HG02852 (cell line): ENCODE measurements around the gene PSMC3IP.
"Not testable (repeated sequence)": the region's sequence is repeated elsewhere in the genome, so short reads cannot be mapped to it uniquely, and the experiment has no call there.

ENCODE experiments used
- ATAC-seq: cut with Tn5 transposase; IDR thresholded peaks from one replicate; pipeline ENCODE4 v1.9.1; 2021; ENCODE audit warnings: mild to moderate bottlenecking, moderate library complexity; ENCODE audit not compliant: unreplicated experiment

The PSMC3IP gene

DNA sequence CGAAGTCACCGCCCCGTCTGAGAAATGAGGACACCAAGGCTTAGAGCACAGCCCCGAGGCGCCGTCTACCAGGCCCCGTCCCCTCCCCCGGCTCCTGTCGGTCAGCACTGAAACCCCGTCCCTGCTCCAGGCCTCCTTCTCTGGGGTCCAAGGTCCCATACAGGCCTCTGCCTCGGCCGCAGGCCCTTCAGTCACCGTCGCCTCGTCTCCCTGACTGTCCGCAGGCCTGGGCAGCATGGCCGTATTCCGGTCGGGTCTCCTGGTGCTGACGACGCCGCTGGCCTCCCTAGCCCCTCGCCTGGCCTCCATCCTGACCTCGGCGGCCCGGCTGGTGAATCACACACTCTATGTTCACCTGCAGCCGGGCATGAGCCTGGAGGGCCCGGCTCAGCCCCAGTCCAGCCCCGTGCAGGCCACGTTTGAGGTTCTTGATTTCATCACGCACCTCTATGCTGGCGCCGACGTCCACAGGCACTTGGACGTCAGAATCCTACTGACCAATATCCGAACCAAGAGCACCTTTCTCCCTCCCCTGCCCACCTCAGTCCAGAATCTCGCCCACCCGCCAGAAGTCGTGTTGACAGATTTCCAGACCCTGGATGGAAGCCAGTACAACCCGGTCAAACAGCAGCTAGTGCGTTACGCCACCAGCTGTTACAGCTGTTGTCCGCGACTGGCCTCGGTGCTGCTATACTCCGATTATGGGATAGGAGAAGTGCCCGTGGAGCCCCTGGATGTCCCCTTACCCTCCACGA, 15.0 kb downstream of the PSMC3IP start:
- no peak for ATAC-seq

DNA sequence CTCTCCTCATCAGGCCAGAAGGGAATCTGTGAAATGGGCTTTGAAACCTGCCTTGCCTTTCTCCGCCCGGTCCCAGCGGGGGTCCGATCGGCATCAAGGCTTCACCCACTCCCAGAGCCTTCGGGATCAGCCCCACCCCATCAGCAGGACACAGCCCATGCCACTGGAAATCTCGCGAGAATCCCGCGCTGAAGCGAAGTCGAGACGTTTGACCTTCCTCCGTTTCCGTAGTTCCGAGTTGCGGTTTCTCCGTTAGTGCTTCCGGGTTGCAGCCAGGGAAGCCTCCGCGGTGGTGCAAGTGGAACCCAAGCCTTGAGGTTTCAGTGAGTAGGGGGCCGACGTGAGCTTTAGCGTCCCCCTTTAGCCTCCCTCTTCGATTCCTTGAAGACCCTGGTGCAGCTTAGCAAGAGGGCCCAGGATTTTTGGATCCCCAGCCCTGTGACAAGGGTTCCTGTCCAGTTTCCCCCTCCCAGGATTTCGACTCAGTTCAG, 15.6 kb downstream of the PSMC3IP start, which contains the start of gene COASY:
COASY (plus strand) TSS at position 252 of the 491 bp plus-strand sequence. CDS start 475 bp downstream, outside the sequence.
- peak; percentile 51 for ATAC-seq

DNA sequence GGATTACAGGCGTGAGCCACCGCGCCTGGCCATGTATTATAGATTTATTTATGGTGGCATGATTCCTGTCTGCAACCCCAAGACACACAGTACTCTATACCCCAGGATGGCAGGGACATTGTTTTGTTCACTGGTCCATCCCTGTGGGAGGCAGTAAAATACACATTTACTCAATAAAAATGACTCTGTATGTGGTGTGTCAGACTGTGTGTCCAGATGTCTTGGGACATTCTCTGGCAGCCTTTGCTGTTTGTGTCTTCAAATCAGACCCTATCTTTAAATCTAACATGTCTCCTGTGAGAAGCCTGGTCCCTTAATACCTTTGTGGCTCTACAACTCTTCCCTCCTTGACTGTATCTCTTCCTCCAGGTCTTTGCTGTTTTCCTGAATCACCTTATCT, 17.3 kb downstream of the PSMC3IP start:
- no peak for ATAC-seq

DNA sequence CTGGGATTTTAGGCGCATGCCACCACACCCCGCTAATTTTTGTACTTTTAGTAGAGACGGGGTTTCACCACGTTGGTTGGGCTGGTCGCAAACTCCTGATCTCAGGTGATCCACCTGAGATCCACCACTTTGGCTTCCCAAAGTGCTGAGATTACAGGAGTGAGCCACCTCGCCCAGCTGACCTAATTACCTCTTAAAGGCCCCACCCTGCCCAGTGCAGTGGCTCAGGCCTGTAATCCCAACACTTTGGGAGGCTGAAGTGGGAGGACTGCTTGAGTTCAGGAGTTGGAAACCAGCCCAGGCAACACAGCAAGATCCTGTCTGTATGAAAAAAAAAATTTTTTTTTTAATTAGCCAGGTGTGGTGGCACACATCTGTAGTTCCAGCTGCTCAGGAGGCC, 18.5 kb downstream of the PSMC3IP start:
- no peak for ATAC-seq

DNA sequence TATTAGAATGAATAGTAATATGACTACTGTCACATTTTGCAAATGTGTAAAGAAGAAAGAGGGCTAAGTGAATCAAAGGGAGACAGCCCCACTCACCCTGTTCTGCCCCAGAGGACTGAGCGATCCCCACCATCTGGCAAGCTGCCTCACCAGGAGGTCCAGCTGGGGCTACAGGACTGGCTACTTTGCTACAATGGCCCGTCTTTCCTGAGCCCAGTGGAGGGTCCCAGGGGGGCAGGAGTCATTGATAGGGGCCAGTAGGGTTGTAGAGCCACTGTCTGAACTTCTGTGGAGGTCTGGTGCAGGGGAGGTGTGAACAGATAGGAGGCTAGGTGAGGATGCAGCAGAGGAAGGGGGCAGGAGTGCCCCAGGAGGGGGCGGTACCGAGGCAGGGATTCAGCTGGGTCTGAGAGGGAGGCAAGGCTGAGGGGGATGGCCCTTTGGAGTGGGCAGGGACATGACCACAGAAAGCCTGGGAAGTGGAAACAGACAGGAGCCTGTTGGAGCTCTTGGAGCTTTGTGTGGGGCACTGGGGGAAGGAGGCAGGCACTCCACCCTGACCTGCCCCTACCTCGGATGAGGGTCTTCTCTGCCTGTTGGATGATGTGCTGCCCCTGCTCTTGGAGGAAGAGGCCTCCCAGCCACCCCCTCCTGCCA, 21.4 kb downstream of the PSMC3IP start:
- ATAC-seq: not testable (repeated sequence)

DNA sequence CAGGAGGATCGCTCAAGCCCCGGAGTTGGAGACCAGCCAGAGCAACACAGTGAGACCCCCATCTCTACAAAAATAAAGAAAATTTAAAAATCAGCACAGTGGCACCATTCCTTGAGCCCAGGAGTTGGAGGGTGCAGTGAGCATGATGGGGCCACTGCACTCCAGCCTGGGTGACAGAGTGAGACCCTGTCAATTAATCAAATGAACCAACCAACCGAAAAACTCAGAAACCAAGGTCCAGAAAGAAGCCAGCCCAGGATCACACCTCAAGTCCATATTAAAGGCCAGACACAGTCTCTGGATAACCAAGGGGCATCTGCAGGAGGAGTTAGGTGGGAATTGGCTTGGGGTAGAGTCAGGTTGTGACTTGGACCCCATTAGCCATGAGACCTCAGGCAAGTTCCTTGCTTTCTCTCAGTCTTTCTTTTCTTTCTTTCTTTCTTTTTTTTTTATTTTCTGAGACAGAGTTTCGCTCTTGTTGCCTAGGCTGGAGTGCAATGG, 22.4 kb downstream of the PSMC3IP start:
- no peak for ATAC-seq

DNA sequence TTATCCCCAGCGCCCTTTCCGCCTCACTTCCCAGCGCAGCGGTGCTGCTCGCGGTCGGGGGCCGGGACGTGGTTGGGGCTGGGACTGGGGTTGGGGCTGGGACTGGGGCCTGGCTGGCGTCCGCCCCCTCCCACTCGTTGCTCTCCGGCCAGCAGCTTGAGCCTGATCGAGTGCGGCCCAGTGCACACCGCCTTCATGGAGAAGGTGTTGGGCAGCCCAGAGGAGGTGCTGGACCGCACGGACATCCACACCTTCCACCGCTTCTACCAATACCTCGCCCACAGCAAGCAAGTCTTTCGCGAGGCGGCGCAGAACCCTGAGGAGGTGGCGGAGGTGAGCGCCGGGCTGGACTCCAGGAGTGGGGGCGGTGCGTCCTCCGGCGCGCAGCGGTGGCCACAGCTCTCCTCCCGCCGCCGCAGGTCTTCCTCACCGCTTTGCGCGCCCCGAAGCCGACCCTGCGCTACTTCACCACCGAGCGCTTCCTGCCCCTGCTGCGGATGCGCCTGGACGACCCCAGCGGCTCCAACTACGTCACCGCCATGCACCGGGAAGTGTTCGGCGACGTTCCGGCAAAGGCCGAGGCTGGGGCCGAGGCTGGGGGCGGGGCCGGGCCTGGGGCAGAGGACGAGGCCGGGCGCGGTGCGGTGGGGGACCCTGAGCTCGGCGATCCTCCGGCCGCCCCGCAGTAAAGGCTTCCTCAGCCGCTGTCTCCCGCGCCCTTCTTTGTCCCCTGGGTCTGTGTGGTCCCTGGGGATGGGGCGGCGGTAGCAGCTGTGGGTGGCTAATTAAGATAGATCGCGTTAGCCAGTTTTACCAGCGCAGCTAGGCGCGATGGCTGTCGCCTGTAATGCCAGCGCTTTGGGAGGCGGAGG, 23.0 kb downstream of the PSMC3IP start:
- ATAC-seq: peak; percentile 86

DNA sequence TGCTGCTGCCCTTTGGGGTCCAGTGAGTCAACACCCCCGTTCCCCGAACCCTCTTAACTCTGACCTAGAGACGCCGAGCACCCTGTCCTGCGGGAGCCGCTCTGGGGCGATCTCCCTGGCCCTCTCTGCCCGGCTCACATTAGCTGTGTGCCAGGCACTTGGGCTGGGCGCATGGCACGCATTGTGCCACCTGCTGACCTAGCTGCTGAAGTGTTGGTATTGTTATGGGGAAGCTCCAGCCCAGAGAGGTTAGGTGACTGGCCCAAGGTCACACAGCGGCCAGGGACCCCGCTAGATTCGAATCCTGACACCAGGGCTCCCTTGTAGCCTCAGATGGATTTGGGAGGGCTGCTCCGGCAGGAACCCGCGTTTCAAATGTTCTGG, 23.7 kb downstream of the PSMC3IP start:
- no peak for ATAC-seq

DNA sequence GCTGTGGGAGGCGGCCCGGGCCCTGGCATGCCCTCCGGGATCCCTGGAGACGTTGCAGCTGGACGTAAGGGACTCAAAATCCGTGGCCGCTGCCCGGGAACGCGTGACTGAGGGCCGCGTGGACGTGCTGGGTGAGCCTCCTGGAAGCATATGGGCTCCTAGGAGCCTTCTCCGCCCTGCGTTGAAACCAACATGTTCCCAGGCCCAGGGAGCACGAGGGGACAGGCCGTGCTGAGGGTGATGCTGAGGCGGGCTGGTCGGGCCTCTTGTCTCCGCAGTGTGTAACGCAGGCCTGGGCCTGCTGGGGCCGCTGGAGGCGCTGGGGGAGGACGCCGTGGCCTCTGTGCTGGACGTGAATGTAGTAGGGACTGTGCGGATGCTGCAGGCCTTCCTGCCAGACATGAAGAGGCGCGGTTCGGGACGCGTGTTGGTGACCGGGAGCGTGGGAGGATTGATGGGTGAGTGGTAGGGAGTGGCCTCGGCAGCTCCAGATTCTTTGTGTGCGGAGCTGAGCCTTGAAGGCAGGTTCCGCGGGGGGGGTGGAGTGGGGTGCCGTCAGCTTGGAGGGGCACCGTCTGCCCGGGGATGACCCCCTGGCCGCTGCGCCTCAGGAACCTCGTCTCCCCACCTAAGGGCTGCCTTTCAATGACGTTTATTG, 24.2 kb downstream of the PSMC3IP start:
- ATAC-seq: no peak

DNA sequence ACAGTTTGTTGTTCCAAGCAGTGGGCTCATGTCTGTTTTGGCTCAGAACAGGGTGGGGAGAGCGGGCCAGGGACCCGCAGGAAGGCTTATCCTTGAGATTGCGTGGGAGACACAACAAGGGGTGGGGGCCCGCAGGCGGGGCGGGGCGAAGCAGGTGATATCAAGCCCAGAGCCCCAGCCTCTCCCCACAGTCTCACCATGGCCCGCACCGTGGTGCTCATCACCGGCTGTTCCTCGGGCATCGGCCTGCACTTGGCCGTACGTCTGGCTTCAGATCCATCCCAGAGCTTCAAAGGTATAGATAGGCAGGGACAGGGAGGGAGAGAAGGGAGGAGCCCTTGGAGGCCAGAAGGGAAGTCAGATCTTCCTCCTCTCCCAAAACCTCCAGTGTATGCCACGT, 24.8 kb downstream of the PSMC3IP start, which contains the start of gene HSD17B1:
HSD17B1 (plus strand) TSS at position 188 of the 400 bp plus-strand sequence; CDS start at position 199, 11 bp downstream.
- not testable (repeated sequence) for ATAC-seq

DNA sequence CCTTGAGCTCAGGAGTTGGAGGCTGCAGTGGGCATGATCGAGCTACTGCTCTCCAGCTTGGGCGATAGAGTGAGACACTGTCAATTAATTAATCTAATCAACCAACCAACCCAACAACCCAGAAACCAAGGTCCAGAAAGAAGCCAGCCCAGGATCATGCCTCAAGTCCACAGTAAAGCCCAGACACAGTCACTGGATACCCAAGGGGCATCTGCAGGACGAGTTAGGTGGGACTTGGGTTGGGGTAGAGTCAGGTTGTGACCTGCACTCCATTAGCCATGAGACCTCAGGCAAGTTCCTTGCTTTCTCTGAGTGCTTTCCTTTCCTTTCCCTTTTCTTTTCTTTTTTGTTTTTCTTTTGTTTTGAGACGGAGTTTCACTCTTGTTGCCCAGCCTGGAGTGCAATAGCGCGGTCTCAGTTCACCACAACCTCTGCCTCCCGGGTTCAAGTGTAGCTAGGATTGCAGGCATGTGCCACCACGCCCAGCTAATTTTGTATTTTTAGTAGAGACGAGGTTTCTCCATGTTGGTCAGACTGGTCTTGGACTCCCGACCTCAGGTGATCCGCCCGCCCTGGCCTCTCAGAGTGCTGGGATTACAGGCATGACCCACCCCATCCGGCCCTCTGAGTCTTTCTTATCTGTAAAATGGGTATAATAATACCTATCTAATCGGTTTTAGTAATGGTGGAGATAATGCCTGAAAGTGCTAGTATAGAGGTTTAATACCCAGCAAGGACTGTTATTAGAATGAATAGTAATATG, 28.4 kb downstream of the PSMC3IP start:
- ATAC-seq: no peak

DNA sequence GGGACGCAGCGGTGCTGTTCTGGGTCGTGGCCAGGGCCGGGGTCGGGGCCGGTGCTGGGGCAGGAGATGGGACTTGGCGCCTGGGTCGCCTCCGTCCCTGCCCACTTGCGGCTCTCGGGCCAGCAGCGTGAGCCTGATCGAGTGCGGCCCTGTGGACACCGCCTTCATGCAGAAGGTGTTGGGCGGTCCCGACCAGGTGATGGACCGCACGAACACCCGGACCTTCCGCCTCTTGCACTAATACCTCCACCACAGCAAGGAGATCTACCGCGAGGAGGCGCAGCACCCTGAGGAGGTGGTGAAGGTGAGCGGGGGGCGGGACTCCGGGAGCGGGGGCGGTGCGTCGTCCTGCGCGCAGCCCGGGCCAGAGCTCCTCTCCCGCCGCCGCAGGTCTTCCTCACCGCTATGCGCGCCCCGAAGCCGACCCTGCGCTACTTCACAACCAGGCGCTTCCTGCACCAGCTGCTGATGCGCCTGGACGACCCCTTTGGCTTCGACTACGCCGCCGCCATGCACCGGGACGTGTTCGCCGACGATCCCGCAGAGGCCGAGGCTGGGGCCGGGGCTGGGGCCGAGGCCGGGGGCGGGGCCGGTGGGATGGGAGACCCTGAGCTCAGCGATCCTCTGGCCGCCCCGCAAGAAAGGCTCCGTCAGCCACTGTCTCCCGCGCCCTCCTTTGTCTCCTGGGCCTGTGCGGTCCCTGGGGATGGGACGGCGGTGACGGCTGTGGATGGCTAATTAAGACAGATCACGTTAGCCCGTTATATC, 29.3 kb downstream of the PSMC3IP start:
- no peak for ATAC-seq

DNA sequence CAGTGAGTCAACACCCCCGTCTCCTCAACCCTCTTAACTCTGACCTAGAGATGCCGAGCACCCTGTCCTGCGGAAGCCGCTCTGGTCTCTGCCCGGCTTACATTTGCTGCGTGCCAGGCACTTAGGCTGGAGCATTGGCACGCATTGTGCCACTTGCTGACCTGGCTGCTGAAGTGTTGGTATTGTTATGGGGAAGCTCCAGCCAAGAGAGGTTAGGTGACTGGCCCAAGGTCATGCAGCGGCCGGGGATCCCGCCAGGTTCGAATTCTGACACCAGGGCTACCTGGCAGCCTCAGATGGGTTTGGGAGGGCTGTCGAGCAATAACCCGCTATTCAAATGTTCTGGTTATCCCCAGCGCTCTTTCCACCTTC, 29.8 kb downstream of the PSMC3IP start:
- no peak for ATAC-seq

DNA sequence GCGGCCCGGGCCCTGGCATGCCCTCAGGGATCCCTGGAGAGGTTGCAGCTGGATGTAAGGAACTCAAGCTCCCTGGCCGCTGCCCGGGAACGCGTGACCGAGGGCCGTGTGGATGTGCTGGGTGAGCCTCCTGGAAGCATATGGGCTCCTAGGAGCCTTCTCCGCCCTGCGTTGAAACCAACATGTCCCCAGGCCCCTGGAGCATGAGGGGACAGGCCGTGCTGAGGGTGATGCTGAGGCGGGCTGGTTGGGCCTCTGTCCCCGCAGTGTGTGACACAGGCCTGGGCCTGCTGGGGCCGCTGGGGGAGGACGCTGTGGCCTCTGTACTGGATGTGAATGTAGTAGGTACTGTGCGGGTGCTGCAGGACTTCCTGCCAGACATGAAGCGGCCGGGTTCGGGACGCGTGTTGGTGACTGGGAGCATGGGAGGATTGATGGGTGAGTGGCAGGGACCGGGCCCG, 30.5 kb downstream of the PSMC3IP start:
- ATAC-seq: no peak

DNA sequence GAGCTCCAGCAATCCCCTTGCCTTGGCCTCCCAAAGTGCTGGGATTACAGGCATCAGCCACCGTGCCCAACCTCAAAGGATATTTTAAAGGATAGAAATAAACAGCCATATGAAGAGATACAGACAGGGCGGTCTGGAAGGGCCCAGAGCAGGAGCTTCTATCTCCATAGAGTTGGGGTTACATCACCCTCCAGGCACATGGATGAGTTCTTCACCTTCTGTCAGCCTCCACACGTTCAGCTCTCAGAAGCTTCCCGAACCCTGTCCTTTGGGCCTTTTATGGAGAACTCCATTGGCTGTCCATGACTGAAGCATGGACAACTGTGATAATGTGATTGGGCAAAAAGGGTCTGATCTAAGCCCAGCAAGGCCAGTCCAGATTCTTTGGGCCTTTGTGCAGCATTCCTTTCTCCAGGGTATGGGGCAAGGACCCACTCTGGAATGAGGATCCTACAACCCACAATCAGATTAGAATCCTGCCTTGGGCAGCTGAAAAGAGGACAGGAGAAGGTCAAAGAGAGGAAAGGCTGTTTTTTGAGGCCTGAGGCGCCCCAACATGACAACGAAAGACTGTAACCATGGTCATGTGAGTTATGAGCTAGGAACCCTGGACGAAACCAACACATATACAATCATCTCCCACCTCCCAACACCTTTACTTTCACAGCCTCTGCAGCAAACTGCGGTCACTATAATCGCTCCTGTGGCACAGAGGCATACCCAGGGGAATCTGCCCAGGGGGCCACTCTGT, 31.6 kb downstream of the PSMC3IP start:
- ATAC-seq: not testable (repeated sequence)

DNA sequence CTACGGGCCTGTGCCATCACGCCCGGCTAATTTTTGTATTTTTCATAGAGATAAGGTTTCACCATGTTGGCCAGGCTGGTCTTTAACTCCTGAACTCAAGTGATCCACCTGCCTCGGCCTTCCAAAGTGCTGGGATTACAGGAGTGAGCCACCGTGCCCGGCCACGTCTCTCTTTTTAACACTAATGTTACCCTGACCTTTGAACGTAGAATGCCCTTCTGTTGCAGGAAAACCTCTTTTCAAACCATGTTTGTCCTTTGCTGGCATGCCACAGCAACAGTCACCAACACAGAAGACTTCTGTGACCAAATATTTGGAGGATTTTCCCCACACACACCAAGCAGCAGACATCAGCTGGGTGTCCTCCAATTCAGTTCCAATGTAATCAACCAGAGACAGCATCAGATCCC, 32.6 kb downstream of the PSMC3IP start:
- ATAC-seq: no peak

DNA sequence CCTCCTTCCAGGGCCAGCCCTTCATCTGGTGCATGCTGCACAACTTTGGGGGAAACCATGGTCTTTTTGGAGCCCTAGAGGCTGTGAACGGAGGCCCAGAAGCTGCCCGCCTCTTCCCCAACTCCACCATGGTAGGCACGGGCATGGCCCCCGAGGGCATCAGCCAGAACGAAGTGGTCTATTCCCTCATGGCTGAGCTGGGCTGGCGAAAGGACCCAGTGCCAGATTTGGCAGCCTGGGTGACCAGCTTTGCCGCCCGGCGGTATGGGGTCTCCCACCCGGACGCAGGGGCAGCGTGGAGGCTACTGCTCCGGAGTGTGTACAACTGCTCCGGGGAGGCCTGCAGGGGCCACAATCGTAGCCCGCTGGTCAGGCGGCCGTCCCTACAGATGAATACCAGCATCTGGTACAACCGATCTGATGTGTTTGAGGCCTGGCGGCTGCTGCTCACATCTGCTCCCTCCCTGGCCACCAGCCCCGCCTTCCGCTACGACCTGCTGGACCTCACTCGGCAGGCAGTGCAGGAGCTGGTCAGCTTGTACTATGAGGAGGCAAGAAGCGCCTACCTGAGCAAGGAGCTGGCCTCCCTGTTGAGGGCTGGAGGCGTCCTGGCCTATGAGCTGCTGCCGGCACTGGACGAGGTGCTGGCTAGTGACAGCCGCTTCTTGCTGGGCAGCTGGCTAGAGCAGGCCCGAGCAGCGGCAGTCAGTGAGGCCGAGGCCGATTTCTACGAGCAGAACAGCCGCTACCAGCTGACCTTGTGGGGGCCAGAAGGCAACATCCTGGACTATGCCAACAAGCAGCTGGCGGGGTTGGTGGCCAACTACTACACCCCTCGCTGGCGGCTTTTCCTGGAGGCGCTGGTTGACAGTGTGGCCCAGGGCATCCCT, 34.1 kb downstream of the PSMC3IP start:
- ATAC-seq: no peak
